Heart left ventricle (tissue), 13 donors: ENCODE measurements around the gene TADA2A.

ENCODE experiments used
- CTCF ChIP-seq, 12 donors: fragments of 200-600 bp; sonication (generic) in 4 of 12; IDR thresholded peaks; one replicate each; pipeline versions ENCODE4 v1.5.0 to v1.8.0; 2018 to 2022; ENCODE audit warnings: antibody characterized with exemption in 12 of 12, mild to moderate bottlenecking in 5 of 12
- POLR2A ChIP-seq, 2 donors: fragments of 450-650 bp; IDR thresholded peaks; one replicate each; pipeline ENCODE4 v1.6.1; 2017; ENCODE audit warnings: antibody characterized with exemption in 2 of 2, mild to moderate bottlenecking in 2 of 2, moderate library complexity in 2 of 2
- donor health status: ischemic (EF 13 %, LVEDD 7.1; RV severe dilation, severe dysfunction).
- donor health status: DM: no; HTN: yes; CAD: no.
- donor health status: DM: no; HTN: no; CAD: no.
- donor health status: ischemic (EF 25% LVEDD 6.9; RV normal size, moderate dysfunction).
- donor health status: ischemic (EF 25% LVEDD 5.7; RV mildly dilated, moderate dysfunction).
- donor health status: ischemic (EF 35%, LVEDD 5.7; RV mildly dilated, moderate dysfunction).
- donor health status: nonischemic (EF 11% LVEDD 7.7; RV severe dilation, severe dysfunction).
- donor health status: DM: yes; HTN: yes; CAD: no.
- donor health status: PGD.
- donor health status: ischemic (EF 29% LVEDD 5.4; RV normal size, mild dysfunction).
- donor health status: nonischemic (EF 23%, LVEDD 6.1; RV moderate dilation, normal function).

- TF ChIP-seq CTCF (IDR thresholded peaks at IDR 0.05) (no peak), POLR2A (IDR thresholded peaks at IDR 0.05) (no peak)
Observed at GRCh38 chr17:37500378-37500777, 93.7 kb downstream of the TADA2A start.
